ENCODE data around the gene TMEM183A.

Gene TMEM183A

GRCh38 chr1:203048555-203049051, 41.4 kb downstream of the TMEM183A start:
- TF ChIP-seq, protein P1, sequence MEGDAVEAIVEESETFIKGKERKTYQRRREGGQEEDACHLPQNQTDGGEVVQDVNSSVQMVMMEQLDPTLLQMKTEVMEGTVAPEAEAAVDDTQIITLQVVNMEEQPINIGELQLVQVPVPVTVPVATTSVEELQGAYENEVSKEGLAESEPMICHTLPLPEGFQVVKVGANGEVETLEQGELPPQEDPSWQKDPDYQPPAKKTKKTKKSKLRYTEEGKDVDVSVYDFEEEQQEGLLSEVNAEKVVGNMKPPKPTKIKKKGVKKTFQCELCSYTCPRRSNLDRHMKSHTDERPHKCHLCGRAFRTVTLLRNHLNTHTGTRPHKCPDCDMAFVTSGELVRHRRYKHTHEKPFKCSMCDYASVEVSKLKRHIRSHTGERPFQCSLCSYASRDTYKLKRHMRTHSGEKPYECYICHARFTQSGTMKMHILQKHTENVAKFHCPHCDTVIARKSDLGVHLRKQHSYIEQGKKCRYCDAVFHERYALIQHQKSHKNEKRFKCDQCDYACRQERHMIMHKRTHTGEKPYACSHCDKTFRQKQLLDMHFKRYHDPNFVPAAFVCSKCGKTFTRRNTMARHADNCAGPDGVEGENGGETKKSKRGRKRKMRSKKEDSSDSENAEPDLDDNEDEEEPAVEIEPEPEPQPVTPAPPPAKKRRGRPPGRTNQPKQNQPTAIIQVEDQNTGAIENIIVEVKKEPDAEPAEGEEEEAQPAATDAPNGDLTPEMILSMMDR (IDR thresholded peaks at IDR 0.05; ENCODE audit: low read depth, low read length, missing control alignments), result no peak
- no peak for DNase-seq (ENCODE audit: low read depth)
- no peak overlapping the region for H3K4me3 ChIP-seq (ENCODE audit: low read depth, low read length)

DNA sequence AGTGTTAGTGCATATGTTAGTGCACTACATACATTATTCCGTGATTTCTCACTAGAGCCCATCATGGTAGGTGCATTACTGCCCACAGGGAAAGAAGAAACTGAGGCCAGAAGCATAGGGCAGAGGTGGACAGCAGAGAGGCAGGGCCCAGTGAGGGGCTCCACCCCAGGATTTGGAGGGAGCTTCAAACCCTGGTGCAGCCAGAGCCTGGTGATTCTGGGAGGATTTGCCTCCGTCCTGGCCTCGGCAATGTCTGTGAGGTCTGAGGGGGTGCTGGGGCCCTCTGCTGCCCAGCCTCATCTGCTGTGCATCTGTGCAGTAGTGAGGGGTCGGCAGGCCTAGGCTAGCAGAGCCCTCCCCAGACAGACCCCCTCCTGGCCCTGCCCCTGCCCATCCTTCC, 41.9 kb downstream of the TMEM183A start:
- no peak for DNase-seq (ENCODE audit: low read depth)
- TF ChIP-seq, protein P1 (IDR thresholded peaks at IDR 0.05; ENCODE audit: low read depth, low read length, missing control alignments), result no peak
- H3K4me3 ChIP-seq (ENCODE audit: low read depth, low read length), result no peak overlapping the region

DNA sequence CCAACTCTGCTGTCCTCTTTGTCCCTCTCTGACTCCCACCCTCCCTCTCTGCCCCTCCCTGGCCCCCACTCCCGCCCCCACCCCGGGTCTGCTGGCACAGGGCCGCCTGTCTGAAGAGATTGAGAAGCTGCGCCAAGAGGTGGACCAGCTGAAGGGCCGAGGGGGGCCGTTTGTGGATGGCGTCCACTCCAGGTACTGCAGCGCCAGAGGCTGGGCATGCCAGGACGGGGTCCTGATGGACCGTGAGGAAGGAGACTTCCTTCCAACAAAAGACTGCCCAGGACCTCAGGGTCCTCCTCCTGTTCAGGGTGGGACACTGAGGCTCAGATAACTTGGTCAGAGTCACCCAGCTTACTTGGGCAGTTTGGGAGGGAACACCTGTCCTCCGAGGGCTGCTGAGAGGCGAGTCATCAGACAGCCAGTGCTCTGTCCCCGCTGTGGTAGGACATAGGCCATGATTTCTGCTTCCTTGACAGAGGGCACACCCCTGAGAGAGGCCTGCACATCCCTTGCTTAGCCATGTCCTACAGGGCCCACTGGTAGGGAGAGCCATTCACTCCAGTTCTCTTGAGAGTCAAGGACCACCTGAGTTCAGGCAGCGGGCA, 42.5 kb downstream of the TMEM183A start:
- DNase-seq (ENCODE audit: low read depth), result no peak
- TF ChIP-seq, protein P1 (IDR thresholded peaks at IDR 0.05; ENCODE audit: low read depth, low read length, missing control alignments), result no peak
- no peak overlapping the region for H3K4me3 ChIP-seq (ENCODE audit: low read depth, low read length)

GRCh38 chr1:203050826-203051225, 43.7 kb downstream of the TMEM183A start:
- no peak overlapping the region for H3K4me3 ChIP-seq (ENCODE audit: low read depth, low read length)
- TF ChIP-seq, protein P1 (IDR thresholded peaks at IDR 0.05; ENCODE audit: low read depth, low read length, missing control alignments), result no peak
- DNase-seq (ENCODE audit: low read depth), result no peak

DNA sequence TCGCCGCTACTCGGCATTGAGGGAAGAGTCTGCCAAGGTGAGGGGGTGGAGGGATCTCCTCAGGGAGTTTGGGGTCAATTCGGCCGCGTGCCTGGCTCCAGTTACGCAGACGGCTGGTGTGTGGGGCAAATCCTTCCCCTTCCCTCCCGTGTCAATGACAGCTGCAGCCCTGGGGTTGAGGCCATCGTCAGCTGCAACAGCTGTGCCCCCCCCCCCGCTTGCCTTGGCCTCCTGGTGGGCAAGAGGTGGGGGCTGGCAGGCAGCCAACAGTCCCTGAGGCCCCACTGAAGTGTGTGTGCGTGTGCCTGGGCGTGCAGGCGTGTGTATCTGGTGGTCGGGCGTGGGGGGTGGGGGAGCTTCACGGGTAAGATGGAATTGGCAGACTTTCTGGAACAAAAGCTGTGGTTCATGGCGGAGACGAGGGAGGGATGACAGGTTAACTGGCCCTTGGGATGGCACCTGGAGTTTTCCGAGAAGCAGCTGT, 44.7 kb downstream of the TMEM183A start:
- TF ChIP-seq, protein P1 (IDR thresholded peaks at IDR 0.05; ENCODE audit: low read depth, low read length, missing control alignments), result no peak
- no peak for DNase-seq (ENCODE audit: low read depth)
- H3K4me3 ChIP-seq (ENCODE audit: low read depth, low read length), result no peak overlapping the region

DNA sequence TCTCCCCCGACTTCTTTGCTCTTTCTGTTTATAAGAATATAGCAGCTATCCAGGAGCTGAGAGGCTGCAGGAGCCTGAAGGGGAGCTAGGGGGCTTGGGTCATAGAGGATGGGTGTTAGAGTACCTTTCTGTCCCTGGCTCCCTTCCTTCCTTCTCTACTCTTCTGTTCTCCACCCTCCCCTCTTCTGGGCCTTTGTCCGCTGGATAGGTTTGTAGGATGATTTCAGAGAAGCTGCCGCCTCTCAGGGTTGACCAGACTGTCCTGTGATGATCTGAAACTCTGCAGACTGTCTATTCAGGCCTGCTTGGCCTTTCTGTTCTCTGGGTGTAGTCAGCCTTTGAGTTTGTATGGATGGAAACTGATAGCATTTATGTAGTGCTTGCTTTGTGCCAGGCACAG, 45.4 kb downstream of the TMEM183A start:
- DNase-seq (ENCODE audit: low read depth), result no peak
- TF ChIP-seq, protein P1 (IDR thresholded peaks at IDR 0.05; ENCODE audit: low read depth, low read length, missing control alignments), result no peak
- H3K4me3 ChIP-seq (ENCODE audit: low read depth, low read length), result no peak overlapping the region

DNA sequence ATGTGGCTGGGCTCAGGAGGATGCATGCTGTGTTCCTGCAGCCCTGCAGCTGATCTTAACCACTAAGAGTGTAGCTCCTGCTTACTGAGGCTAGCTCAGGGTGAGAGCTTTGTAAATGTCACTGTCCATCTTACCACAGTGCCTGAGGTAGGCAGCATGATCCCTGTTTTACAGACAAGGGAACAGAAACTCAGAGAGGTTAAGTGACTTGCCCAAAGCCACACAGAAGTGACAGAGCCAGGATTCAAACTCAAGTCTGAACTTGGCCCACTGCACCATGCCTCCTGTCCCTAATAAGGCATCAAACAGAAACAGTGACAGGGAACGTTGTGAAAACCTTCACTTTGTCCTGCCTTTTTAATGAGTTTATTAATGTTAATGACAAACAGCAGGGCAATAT, 47.0 kb downstream of the TMEM183A start:
- DNase-seq (ENCODE audit: low read depth), result no peak
- TF ChIP-seq, protein P1 (IDR thresholded peaks at IDR 0.05; ENCODE audit: low read depth, low read length, missing control alignments), result no peak

More for the DNA sequence above, 47.0 kb downstream of the TMEM183A start:
- no peak overlapping the region for H3K4me3 ChIP-seq (ENCODE audit: low read depth, low read length)
